ENCODE measurements around the gene KRTAP10-4.

GRCh38 chr21:44574457-44575306 lies 1.2 kb downstream of the KRTAP10-4 start:
- TF ChIP-seq CTCF (IDR thresholded peaks at IDR 0.05; ENCODE audit: poor library complexity) (no peak), EZH2 (IDR thresholded peaks at IDR 0.05; ENCODE audit: borderline replicate concordance) (no peak)
